CD4-positive, alpha-beta T cell treated with Interleukin-6 at 100 ng/mL for 8 hours (primary cell): Measurements from ENCODE around the gene SHH.
"Not testable (repeated sequence)": the region's sequence is repeated elsewhere in the genome, so short reads cannot be mapped to it uniquely, and the experiment has no call there.

Source experiments
- DNase-seq: peaks from one replicate; pipeline ENCODE4 v3.0.0-alpha.2; 2020; ENCODE audit warnings: mixed read lengths, low spot score

Gene SHH

DNA sequence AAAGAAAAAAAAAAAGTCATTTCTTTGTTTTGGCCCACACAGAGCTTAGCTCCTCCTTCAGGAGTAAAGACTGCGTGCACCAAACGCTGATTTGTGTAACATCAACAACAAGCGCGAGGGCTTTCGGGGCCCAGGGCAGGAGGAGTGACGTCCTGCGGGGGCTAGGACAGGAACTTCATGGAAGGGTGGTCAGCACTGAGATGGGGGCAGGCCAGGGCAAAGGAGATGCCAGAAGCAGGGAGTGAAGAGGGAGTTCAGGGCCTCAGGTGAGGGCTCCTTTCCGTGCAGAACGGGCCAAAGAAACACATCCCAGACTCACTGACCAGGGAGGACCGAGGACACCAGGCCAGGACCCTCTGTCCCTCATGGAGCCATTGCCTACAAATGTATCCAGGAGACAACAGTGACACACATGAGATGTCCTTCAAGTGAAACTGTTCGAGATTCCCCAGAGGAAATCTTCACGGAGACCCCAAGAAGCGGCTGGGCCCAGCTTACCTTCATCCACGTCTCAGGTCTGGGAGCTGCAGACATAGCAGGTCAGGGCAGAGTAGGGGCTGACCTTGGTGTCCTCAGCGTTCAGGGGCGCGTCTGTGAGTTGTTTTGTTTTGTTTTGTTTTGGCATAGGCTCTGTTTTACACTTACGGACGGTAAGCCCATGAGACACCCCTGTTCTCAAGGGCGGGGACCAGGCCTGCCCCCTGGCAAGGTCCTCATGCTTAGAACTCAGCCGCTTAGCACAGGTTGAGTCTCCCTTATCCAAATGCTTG, 30.4 kb upstream of the SHH start:
- no peak for DNase-seq

GRCh38 chr7:155840909-155841308, 28.6 kb upstream of the SHH start:
- no peak for DNase-seq

- DNase-seq = no peak
These were observed 28.1 kb upstream of the SHH start for GRCh38 chr7:155840262-155840885.

- DNase-seq = no peak
These were observed 27.2 kb upstream of the SHH start for GRCh38 chr7:155839461-155839860.

- DNase-seq = not testable (repeated sequence)
These were observed 26.0 kb upstream of the SHH start for GRCh38 chr7:155838312-155838711.

GRCh38 chr7:155837126-155837479, 24.8 kb upstream of the SHH start:
- DNase-seq = no peak

- DNase-seq = no peak
These were observed 24.2 kb upstream of the SHH start for GRCh38 chr7:155836216-155837125.

GRCh38 chr7:155835446-155836215, 23.4 kb upstream of the SHH start:
- no peak for DNase-seq

GRCh38 chr7:155834486-155835048, 22.3 kb upstream of the SHH start:
- no peak for DNase-seq

- no peak for DNase-seq
These were observed 21.4 kb upstream of the SHH start for GRCh38 chr7:155833651-155834050.

GRCh38 chr7:155832581-155832981, 20.3 kb upstream of the SHH start:
- no peak for DNase-seq

GRCh38 chr7:155831807-155832524, 19.7 kb upstream of the SHH start:
- no peak for DNase-seq

DNA sequence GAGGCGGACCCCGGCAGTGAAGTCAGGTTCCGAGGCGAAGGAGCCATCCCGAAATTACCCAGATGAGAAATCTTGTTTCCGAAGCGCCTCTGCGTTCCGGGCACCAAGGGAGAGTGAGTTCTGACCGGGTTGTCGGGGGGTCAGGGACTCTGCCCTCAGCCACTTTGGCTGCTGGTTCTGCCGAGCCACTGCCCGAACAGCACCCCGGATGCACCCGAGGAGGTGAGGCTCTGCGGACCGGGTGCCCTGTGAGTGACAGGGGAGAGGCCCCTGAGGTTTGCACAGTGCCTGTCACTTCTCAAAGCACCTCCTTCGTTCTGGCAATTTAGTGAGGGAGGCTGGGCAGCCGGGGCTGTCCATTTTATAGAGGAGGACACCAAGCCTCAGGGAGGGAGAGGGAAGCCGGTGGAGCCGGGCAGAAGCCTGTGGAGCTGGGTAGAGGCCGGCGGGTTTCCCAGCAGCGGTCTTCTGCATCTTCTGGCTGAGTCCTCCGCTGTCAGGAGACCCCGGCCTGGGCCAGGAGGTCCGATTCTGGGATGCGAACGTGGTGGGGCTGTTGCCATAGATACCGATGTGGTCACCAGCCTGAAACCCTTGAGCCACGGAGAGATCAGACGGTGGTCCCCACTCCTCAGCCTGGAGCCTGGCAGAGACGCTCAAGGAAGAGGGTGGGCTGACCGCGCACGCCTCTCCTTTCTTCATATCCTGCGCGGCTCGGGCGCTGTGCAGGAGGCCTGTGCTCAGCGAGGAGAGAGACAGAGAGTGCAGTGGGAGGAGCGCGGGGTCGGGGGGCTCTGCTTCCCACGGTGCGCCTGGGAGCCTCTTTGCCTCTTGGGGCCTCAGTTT, 18.9 kb upstream of the SHH start:
- no peak for DNase-seq

DNA sequence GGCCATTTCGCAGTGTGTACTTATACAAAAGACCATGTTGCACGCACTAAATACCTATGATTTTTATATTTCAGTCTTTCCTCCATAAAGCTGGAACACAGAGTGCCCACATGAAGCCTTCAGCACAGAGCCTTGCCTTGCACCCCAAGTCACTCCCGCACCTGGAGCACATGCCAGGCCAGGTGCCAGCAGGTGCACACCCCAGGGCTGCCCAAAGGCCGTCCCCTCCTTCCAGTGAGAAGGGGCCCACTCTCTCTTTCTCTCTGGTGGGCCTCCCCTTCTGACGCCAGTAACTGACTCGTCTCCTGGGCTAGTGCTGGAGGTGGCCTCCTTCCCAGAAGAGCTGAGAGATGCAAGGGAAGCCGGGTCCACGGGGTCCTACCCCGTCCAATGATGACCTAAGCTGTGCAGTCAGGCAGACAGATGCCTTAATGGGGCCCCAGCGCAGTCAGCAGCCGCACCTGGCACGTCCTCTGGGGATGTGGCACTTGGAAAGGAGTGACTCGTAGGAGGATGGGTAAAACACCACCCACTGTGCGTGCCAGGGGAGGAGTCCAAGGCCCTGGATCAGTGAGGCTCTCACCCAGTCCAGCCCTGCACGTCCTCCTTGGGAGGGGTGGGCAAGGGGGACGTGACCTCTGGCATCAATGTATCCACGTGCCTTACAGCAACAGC, 17.7 kb upstream of the SHH start:
- DNase-seq = no peak

DNA sequence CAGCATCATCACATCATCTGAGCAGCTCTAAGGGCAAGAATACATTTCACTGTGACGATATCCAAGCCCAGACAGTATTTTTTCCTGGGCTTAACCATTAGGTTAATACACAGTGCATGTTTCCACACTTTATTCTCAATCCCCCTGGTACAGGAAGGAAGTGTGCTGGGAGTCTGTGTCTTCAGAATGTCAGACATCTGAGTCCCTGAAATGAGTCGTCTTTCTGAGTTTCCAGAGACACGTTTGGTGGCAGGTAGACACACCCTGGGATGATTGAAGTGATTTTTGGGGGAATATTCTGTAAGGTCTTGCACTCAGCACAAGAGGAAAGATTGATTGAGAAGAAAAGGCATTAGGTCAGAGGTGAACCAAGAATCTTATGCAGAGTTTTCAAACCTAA, 13.1 kb upstream of the SHH start:
- DNase-seq = no peak

GRCh38 chr7:155824227-155824886, 12.1 kb upstream of the SHH start:
- no peak for DNase-seq

DNA sequence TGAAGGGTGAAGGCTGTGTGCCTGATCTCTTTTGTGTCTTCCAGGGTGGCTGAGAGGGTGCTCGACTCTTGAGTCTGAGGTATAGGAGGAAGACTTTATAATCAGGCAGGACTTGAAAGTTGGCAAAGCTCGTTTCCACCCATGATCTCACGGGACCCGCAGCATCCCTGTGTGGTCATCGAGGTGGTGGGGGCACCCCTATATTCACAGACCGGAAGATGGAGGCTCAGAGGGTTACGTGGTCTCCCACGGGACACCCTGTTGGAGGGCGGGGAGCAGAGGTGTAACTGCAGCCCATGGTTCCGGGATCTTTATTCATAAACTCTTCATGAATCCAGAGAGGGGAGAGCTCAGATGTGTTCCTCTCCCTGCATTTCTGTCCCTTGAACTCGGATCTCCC, 9.6 kb upstream of the SHH start:
- no peak for DNase-seq

DNA sequence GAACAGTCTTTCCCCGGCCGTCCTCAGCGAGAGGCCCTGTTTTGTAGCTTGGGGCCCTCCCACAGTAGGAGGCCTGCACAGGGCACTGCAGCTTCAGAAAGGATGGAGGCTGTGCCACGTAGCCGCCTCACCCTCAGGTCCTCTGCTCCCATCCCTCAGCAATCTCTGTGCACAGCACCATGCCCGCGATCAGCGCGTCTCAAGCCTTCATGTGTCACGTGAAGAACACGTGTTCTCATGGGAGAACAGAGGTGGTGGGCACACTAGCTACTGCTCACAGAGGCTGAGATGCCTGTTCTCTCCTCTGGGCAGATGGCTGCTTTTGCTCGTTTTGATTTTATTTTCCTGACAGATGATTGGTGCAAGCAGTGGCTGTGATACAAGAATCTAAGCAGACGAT, 8.5 kb upstream of the SHH start:
- DNase-seq = no peak

DNA sequence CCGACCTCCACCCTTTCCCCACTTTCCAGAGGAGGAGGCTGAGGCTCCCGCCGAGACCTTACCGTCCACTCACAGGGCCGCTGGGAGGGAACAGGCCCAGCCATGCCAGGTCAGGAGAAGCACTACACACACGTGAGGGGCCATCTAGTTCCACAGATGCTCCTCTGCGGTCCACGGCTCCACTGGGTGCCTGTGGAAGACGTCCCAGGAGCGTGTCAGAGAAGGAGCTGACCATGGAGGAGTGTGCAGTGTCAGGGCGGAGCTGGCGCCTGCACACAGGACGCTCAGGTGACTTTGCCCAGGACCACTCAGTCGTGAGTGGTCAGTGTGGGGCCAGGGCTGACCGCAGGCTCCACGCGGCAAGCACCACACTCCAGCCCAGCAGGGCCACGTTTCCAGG, 8.0 kb upstream of the SHH start:
- DNase-seq = no peak
